Measurements from ENCODE around the gene VPS11.
A peak's percentile ranks its signal among the peaks of the same experiment; 100 is the strongest.

The VPS11 gene

GRCh38 chr11:119081682-119082260 is 14.2 kb downstream of the VPS11 start:
- no peak for DNase-seq (ENCODE audit: low read depth)

GRCh38 chr11:119084663-119085436 is 17.2 kb downstream of the VPS11 start, which contains the start of gene HMBS:
HMBS (plus strand) TSS chr11:119084881; CDS start chr11:119085034, 153 bp downstream.
- DNase-seq (ENCODE audit: low read depth): peak; percentile 81

- no peak for DNase-seq (ENCODE audit: low read depth)
Observed at GRCh38 chr11:119085437-119085847, 17.8 kb downstream of the VPS11 start.

GRCh38 chr11:119087123-119087522 is 19.5 kb downstream of the VPS11 start:
- DNase-seq (ENCODE audit: low read depth): no peak

GRCh38 chr11:119087747-119088241 is 20.2 kb downstream of the VPS11 start:
- DNase-seq (ENCODE audit: low read depth): no peak

GRCh38 chr11:119088406-119088805 is 20.8 kb downstream of the VPS11 start:
- no peak for DNase-seq (ENCODE audit: low read depth)

- no peak for DNase-seq (ENCODE audit: low read depth)
Observed at GRCh38 chr11:119089319-119089718, 21.7 kb downstream of the VPS11 start.

- no peak for DNase-seq (ENCODE audit: low read depth)
Observed at GRCh38 chr11:119091178-119091577, 23.6 kb downstream of the VPS11 start.

GRCh38 chr11:119091966-119092879 is 24.6 kb downstream of the VPS11 start:
- no peak for DNase-seq (ENCODE audit: low read depth)

- DNase-seq (ENCODE audit: low read depth): no peak
Observed at GRCh38 chr11:119092880-119093842, 25.5 kb downstream of the VPS11 start.

- DNase-seq (ENCODE audit: low read depth): no peak
Observed at GRCh38 chr11:119093942-119094815, 26.6 kb downstream of the VPS11 start.

- no peak for DNase-seq (ENCODE audit: low read depth)
Observed at GRCh38 chr11:119094816-119095065, 27.1 kb downstream of the VPS11 start.

- DNase-seq (ENCODE audit: low read depth): peak; percentile 99
Observed at GRCh38 chr11:119095066-119095880, 27.7 kb downstream of the VPS11 start.

GRCh38 chr11:119099711-119100110 is 32.1 kb downstream of the VPS11 start:
- DNase-seq (ENCODE audit: low read depth): no peak

- DNase-seq (ENCODE audit: low read depth): no peak
Observed at GRCh38 chr11:119100246-119100970, 32.8 kb downstream of the VPS11 start.

- no peak for DNase-seq (ENCODE audit: low read depth)
Observed at GRCh38 chr11:119100994-119101758, 33.6 kb downstream of the VPS11 start.

- DNase-seq (ENCODE audit: low read depth): peak; percentile 74
Observed at GRCh38 chr11:119101759-119102423, 34.3 kb downstream of the VPS11 start, which contains the start of gene DPAGT1. DPAGT1 (minus strand) TSS chr11:119101853; CDS start chr11:119101655, 198 bp downstream.
